HEK293 (cell line): ENCODE data around the gene DNASE2.

ENCODE experiments used
- HOXA7 ChIP-seq: sonication (generic); formaldehyde crosslinking; IDR thresholded peaks from 2 replicates; pipeline ENCODE4 v1.8.1; 2022; ENCODE audit warnings: missing genetic modification reagents, borderline replicate concordance
- KLF8 ChIP-seq: fragments of 450-650 bp; formaldehyde crosslinking; IDR thresholded peaks from 2 replicates; pipeline ENCODE4 v1.5.1; 2016; ENCODE audit warnings: missing biosample characterization, missing genetic modification characterization
- OVOL3 ChIP-seq: fragments of 450-650 bp; formaldehyde crosslinking; IDR thresholded peaks from 2 replicates; pipeline ENCODE4 v1.5.1; 2016; ENCODE audit warnings: missing biosample characterization, missing genetic modification characterization
- TCF7L2 ChIP-seq: IDR thresholded peaks from 2 replicates; pipeline ENCODE4 v1.6.1; 2011; ENCODE audit warnings: low read depth, mild to moderate bottlenecking, inconsistent platforms, low read length, moderate library complexity, borderline replicate concordance
- YY1 ChIP-seq: fragments of 450-650 bp; formaldehyde crosslinking; IDR thresholded peaks from 2 replicates; pipeline ENCODE4 v1.5.1; 2018; ENCODE audit warnings: missing biosample characterization, missing genetic modification characterization
- ZBTB44 ChIP-seq: fragments of 450-650 bp; IDR thresholded peaks from 2 replicates; pipeline ENCODE4 v1.5.1; 2018; ENCODE audit warnings: missing biosample characterization, mild to moderate bottlenecking, missing genetic modification characterization
- ZFP37 ChIP-seq: fragments of 450-650 bp; formaldehyde crosslinking; IDR thresholded peaks from 2 replicates; pipeline ENCODE4 v1.5.1; 2016; ENCODE audit warnings: missing biosample characterization, missing genetic modification characterization
- ZFP69B ChIP-seq: fragments of 450-650 bp; formaldehyde crosslinking; IDR thresholded peaks from 2 replicates; pipeline ENCODE4 v1.5.1; 2016; ENCODE audit warnings: missing biosample characterization, missing genetic modification characterization
- ZNF174 ChIP-seq: fragments of 450-650 bp; formaldehyde crosslinking; IDR thresholded peaks from 2 replicates; pipeline ENCODE4 v1.5.0; 2017; ENCODE audit warnings: missing biosample characterization, mild to moderate bottlenecking, missing genetic modification characterization
- ZNF211 ChIP-seq: fragments of 450-650 bp; formaldehyde crosslinking; IDR thresholded peaks from 2 replicates; pipeline ENCODE4 v1.5.1; 2016; ENCODE audit warnings: low read depth, missing biosample characterization, missing genetic modification characterization
- ZNF280D ChIP-seq: fragments of 450-650 bp; formaldehyde crosslinking; IDR thresholded peaks from 2 replicates; pipeline ENCODE4 v1.5.1; 2016; ENCODE audit warnings: missing biosample characterization, missing genetic modification characterization
- ZNF335 ChIP-seq: fragments of 450-650 bp; formaldehyde crosslinking; conservative IDR thresholded peaks from 2 replicates; pipeline ENCODE4 v1.5.1; 2016; ENCODE audit warnings: missing biosample characterization, missing genetic modification characterization
- ZNF350 ChIP-seq: fragments of 450-650 bp; formaldehyde crosslinking; IDR thresholded peaks from 2 replicates; pipeline ENCODE4 v1.5.0; 2017; ENCODE audit warnings: missing biosample characterization, mild to moderate bottlenecking, missing genetic modification characterization
- ZNF416 ChIP-seq: fragments of 450-650 bp; formaldehyde crosslinking; IDR thresholded peaks from 2 replicates; pipeline ENCODE4 v1.5.1; 2016; ENCODE audit warnings: missing biosample characterization, missing genetic modification characterization
- ZNF426 ChIP-seq: fragments of 450-650 bp; formaldehyde crosslinking; IDR thresholded peaks from 2 replicates; pipeline ENCODE4 v1.5.1; 2017; ENCODE audit warnings: missing biosample characterization, missing genetic modification characterization, mild to moderate bottlenecking, inconsistent platforms, moderate library complexity
- ZNF473 ChIP-seq: fragments of 450-650 bp; formaldehyde crosslinking; IDR thresholded peaks from 2 replicates; pipeline ENCODE4 v1.5.1; 2017; ENCODE audit warnings: missing biosample characterization, missing genetic modification characterization
- ZNF501 ChIP-seq: fragments of 450-650 bp; formaldehyde crosslinking; IDR thresholded peaks from 2 replicates; pipeline ENCODE4 v1.5.1; 2016; ENCODE audit warnings: missing biosample characterization, missing genetic modification characterization
- ZNF521 ChIP-seq: fragments of 450-650 bp; formaldehyde crosslinking; IDR thresholded peaks from 2 replicates; pipeline ENCODE4 v1.5.1; 2017; ENCODE audit warnings: missing biosample characterization, mild to moderate bottlenecking, missing genetic modification characterization
- ZNF549 ChIP-seq: fragments of 450-650 bp; IDR thresholded peaks from 2 replicates; pipeline ENCODE4 v1.5.1; 2018; ENCODE audit warnings: missing biosample characterization, missing genetic modification characterization, mild to moderate bottlenecking, inconsistent platforms, moderate library complexity
- ZNF555 ChIP-seq: fragments of 450-650 bp; formaldehyde crosslinking; conservative IDR thresholded peaks from 2 replicates; pipeline ENCODE4 v1.5.1; 2017; ENCODE audit warnings: missing biosample characterization, mild to moderate bottlenecking, missing genetic modification characterization, inconsistent platforms
- ZNF585B ChIP-seq: fragments of 450-650 bp; formaldehyde crosslinking; IDR thresholded peaks from 2 replicates; pipeline ENCODE4 v1.5.1; 2016; ENCODE audit warnings: missing biosample characterization, missing genetic modification characterization
- ZNF596 ChIP-seq: fragments of 450-650 bp; IDR thresholded peaks from 2 replicates; pipeline ENCODE4 v1.5.0; 2018; ENCODE audit warnings: missing biosample characterization, mild to moderate bottlenecking, missing genetic modification characterization, moderate library complexity
- ZNF660 ChIP-seq: fragments of 450-650 bp; IDR thresholded peaks from 2 replicates; pipeline ENCODE4 v1.5.1; 2018; ENCODE audit warnings: missing biosample characterization, mild to moderate bottlenecking, missing genetic modification characterization
- ZNF792 ChIP-seq: fragments of 450-650 bp; formaldehyde crosslinking; IDR thresholded peaks from 2 replicates; pipeline ENCODE4 v1.5.1; 2016; ENCODE audit warnings: missing biosample characterization, missing genetic modification characterization
- ZNF830 ChIP-seq: fragments of 450-650 bp; IDR thresholded peaks from 2 replicates; pipeline ENCODE4 v1.5.0; 2018; ENCODE audit warnings: missing biosample characterization, missing genetic modification characterization, low read depth, mild to moderate bottlenecking, moderate library complexity
- ZXDB ChIP-seq: fragments of 450-650 bp; formaldehyde crosslinking; IDR thresholded peaks from 2 replicates; pipeline ENCODE4 v1.5.1; 2016; ENCODE audit warnings: missing biosample characterization, missing genetic modification characterization
- TF ChIP-seq, protein P1 (sequence below): fragments of 450-650 bp; formaldehyde crosslinking; IDR thresholded peaks from 2 replicates; pipeline ENCODE4 v1.5.1; 2016; ENCODE audit warnings: missing biosample characterization, missing genetic modification characterization
- TF ChIP-seq, protein P2 (sequence below): fragments of 450-650 bp; formaldehyde crosslinking; IDR thresholded peaks from 2 replicates; pipeline ENCODE4 v1.5.1; 2017; ENCODE audit warnings: missing biosample characterization, missing genetic modification characterization
- TF ChIP-seq, protein P3 (sequence below): fragments of 450-650 bp; formaldehyde crosslinking; IDR thresholded peaks from 2 replicates; pipeline ENCODE4 v1.5.1; 2016; ENCODE audit warnings: missing biosample characterization, missing genetic modification characterization
- TF ChIP-seq, protein P4 (sequence below): fragments of 450-650 bp; formaldehyde crosslinking; IDR thresholded peaks from 2 replicates; pipeline ENCODE4 v1.5.1; 2017; ENCODE audit warnings: missing biosample characterization, missing genetic modification characterization

DNASE2 gene

DNA sequence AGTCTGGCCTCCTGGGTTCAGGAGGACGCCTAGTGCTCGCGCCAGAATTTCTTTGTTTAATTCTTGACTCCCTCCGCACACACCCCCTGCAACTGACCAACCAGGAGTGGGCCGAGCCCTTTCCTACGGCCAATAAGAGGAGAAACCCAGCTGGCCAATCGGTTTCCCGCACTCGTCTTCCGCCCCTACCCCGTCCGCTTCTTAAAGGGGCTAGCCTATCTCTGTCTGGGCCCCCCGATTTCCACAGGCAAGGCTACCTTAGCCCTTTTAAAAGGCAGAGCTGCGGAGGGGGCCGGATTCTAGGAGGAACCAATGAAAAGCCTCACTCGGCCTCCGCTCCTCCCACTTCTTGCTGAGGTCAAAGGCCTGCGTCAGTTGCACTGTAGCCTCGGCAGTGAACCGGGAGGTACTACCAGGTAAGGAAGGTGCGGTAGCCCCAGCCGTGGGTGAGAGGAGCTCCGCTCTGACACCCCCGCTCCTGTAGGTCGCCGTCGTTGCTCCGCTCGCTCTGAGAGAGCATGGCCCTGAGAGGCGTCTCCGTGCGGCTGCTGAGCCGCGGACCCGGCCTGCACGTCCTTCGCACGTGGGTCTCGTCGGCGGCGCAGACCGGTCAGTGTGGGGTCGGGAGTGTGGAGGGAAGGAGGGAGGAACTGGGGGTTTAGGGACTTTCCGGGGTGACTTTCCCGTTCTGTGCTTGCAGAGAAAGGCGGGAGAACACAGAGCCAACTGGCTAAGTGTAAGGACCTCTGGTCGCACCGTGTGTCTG lies 9.7 kb upstream of the DNASE2 start, which contains the start of gene GCDH (continued):
- no peak for TF ChIP-seq ZNF521
- TF ChIP-seq, protein P1, sequence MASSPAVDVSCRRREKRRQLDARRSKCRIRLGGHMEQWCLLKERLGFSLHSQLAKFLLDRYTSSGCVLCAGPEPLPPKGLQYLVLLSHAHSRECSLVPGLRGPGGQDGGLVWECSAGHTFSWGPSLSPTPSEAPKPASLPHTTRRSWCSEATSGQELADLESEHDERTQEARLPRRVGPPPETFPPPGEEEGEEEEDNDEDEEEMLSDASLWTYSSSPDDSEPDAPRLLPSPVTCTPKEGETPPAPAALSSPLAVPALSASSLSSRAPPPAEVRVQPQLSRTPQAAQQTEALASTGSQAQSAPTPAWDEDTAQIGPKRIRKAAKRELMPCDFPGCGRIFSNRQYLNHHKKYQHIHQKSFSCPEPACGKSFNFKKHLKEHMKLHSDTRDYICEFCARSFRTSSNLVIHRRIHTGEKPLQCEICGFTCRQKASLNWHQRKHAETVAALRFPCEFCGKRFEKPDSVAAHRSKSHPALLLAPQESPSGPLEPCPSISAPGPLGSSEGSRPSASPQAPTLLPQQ: peak; percentile 100
- TF ChIP-seq ZNF585B (tag by site-specific recombination): no peak
- no peak for TF ChIP-seq ZNF280D (tag by site-specific recombination)
- TF ChIP-seq ZFP69B (tag by site-specific recombination): peak; percentile 100
- no peak for TF ChIP-seq ZNF830 (tag by site-specific recombination)
- TF ChIP-seq ZFP37: no peak
- TF ChIP-seq OVOL3 (tag by site-specific recombination): no peak
- no peak for TF ChIP-seq ZNF792 (tag by site-specific recombination)
- no peak; the same call in 1 of the 2 replicates for TF ChIP-seq ZNF660
- TF ChIP-seq ZXDB: peak; percentile 17; the same call in 1 of the 2 replicates
- TF ChIP-seq, protein P2, sequence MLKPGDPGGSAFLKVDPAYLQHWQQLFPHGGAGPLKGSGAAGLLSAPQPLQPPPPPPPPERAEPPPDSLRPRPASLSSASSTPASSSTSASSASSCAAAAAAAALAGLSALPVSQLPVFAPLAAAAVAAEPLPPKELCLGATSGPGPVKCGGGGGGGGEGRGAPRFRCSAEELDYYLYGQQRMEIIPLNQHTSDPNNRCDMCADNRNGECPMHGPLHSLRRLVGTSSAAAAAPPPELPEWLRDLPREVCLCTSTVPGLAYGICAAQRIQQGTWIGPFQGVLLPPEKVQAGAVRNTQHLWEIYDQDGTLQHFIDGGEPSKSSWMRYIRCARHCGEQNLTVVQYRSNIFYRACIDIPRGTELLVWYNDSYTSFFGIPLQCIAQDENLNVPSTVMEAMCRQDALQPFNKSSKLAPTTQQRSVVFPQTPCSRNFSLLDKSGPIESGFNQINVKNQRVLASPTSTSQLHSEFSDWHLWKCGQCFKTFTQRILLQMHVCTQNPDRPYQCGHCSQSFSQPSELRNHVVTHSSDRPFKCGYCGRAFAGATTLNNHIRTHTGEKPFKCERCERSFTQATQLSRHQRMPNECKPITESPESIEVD (tag by site-specific recombination): no peak
- no peak for TF ChIP-seq ZNF174 (tag by site-specific recombination)
- no peak for TF ChIP-seq ZNF549 (tag by site-specific recombination)
- no peak for TF ChIP-seq ZNF211 (tag by site-specific recombination)
- TF ChIP-seq ZNF555 (tag by site-specific recombination): no peak
- 0 out of 2 replicates have a peak, but pooled peaks have one; percentile 32 for TF ChIP-seq ZNF501 (tag by site-specific recombination)
- TF ChIP-seq HOXA7 (CRISPR knock-in tag): no peak
- no peak for TF ChIP-seq ZNF473 (tag by site-specific recombination)
- no peak for TF ChIP-seq ZBTB44 (tag by site-specific recombination)
- no peak for TF ChIP-seq YY1 (tag by site-specific recombination)
- no peak for TF ChIP-seq ZNF416
- no peak for TF ChIP-seq KLF8
- no peak for TF ChIP-seq ZNF426 (tag by site-specific recombination)
- TF ChIP-seq ZNF335: peak; percentile 46; the same call in 1 of the 2 replicates
- no peak for TF ChIP-seq ZNF350 (tag by site-specific recombination)
- no peak for TF ChIP-seq ZNF596 (tag by site-specific recombination)
- TF ChIP-seq, protein P3, sequence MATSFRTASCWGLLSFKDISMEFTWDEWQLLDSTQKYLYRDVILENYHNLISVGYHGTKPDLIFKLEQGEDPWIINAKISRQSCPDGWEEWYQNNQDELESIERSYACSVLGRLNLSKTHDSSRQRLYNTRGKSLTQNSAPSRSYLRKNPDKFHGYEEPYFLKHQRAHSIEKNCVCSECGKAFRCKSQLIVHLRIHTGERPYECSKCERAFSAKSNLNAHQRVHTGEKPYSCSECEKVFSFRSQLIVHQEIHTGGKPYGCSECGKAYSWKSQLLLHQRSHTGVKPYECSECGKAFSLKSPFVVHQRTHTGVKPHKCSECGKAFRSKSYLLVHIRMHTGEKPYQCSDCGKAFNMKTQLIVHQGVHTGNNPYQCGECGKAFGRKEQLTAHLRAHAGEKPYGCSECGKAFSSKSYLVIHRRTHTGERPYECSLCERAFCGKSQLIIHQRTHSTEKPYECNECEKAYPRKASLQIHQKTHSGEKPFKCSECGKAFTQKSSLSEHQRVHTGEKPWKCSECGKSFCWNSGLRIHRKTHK (tag by site-specific recombination): no peak
- TF ChIP-seq TCF7L2: no peak
- TF ChIP-seq, protein P4, sequence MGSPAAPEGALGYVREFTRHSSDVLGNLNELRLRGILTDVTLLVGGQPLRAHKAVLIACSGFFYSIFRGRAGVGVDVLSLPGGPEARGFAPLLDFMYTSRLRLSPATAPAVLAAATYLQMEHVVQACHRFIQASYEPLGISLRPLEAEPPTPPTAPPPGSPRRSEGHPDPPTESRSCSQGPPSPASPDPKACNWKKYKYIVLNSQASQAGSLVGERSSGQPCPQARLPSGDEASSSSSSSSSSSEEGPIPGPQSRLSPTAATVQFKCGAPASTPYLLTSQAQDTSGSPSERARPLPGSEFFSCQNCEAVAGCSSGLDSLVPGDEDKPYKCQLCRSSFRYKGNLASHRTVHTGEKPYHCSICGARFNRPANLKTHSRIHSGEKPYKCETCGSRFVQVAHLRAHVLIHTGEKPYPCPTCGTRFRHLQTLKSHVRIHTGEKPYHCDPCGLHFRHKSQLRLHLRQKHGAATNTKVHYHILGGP (tag by site-specific recombination): no peak
